T1000 (cell line): ENCODE measurements around the gene LRMDA.

Experiments used
- DNase-seq: peaks from one replicate; lab custom pipeline; 2025; ENCODE audit warnings: mixed read lengths; lab: John Stamatoyannopoulos, UW

The LRMDA gene

DNA sequence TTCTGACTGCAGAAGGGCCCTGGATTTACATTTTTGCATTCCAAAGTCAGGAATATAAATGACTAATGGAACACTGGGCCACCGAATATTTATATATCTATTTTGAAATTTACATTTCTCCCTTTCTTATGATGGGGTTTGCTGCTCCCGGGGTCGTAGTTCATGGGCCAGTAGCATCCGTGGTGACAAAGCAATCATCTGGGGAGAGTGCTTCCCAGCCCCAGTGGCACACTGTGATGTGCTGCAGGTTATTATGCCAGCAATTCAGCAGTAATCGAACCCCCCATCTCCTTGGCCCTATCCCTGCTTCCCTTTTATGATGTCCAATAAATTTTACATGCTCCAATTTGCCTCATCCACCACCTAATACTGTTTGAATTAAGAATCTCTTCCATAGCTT, 837.5 kb downstream of the LRMDA start:
- no peak for DNase-seq

GRCh38 chr10:76270464-76270863, 839.0 kb downstream of the LRMDA start:
- DNase-seq: no peak

DNA sequence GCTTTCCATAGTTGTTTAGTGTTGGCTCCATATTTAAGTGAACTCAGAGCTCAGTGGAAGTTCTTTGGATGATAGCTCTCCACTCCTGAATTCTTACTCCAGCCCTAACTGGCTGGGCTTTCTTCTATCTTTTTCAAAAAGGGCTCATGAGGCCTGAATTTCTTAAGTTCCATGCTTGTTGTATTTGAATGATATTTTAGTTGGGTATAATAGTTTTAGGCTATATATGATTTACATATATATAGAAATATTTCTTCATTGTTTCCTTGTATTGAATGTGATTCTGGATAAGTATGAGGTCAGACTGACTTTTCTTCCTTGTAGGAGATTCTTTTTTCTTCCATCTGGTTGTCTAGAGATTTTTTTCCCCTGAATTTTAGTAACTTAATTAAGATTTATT, 843.5 kb downstream of the LRMDA start:
- no peak for DNase-seq

- DNase-seq: no peak
These were observed 847.5 kb downstream of the LRMDA start for GRCh38 chr10:76278811-76279460.

- DNase-seq: no peak
These were observed 850.2 kb downstream of the LRMDA start for GRCh38 chr10:76281659-76282058.

- no peak for DNase-seq
These were observed 850.9 kb downstream of the LRMDA start for GRCh38 chr10:76282061-76283025.

GRCh38 chr10:76284351-76284750, 852.9 kb downstream of the LRMDA start:
- DNase-seq: no peak

DNA sequence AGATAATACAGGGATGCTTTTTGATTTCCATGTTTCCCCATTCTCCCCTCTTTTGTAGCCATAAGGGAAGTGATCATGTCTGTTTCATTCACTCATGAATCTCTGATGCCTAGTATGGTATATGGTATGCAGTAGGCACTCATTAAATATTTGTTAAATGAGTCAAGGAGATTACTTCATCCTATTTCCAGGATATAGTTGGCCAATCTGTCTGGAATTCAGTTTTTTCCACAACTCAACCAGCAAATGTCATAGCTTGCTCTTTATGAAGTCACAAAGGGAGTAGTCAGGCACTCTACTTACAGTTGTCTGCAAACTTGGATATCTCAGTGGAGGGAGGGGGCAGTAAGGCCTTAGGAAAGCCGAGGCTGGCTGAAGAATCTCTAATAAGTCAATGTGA, 853.6 kb downstream of the LRMDA start:
- no peak for DNase-seq

DNA sequence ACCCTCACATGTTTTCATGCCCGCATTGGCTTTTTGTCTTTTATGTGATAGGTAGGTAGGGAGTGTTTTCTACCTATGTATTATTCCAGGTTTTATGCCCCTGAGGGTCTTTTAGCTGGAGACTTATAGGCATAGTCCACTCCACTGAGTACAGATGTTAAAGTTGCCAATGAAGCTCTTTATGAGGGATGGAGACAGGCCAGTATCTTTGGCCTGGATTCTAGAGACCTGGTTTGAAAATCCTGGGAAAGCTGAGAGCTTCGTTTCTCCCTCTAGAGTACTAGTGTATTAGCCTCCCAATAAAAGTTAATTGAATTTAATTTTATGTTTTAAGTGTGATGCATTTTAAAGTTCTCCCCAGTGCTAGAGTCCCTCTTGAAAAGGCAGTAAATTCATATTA, 854.1 kb downstream of the LRMDA start:
- no peak for DNase-seq

- DNase-seq: no peak
These were observed 855.1 kb downstream of the LRMDA start for GRCh38 chr10:76286536-76286935.

DNA sequence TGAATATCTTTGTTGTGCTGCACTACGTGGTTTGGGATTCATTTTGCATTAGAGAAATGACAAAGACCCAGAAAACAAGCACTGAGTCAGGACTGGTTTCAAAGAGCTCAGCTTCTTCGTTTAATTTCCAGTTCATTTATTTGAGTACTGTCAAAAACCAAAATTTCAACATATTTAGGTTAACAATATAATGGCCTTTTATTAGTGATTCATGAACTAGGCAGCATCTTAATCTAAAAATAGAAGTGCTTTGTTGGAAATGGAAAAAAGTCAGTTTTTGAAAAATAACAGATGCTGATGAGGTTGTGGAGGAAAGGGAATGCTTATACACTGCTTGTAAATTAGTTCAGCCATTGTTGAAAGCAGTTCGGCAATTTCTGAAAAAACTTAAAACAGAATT, 856.4 kb downstream of the LRMDA start:
- no peak for DNase-seq

- no peak for DNase-seq
These were observed 859.8 kb downstream of the LRMDA start for GRCh38 chr10:76291175-76291574.

- DNase-seq: no peak
These were observed 860.5 kb downstream of the LRMDA start for GRCh38 chr10:76291885-76292284.

DNA sequence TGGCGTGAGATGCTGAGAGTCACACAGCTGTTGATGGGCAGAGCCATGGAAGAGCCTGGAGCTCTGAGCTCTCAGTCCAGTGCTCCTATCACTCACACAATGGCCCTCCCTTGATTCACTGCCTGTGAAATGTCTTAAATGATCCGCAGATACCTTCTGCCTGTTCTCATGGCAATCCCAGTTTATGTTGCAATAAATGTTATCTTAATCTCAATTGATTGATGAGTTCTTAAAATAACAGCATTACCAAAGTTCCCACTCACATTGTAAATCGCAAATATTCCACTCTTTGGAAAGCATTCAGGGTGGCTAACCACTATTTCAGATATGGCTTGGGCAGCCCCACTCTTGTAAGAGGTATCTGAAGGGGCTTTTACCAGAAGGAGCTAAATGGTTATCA, 865.5 kb downstream of the LRMDA start:
- DNase-seq: no peak

DNA sequence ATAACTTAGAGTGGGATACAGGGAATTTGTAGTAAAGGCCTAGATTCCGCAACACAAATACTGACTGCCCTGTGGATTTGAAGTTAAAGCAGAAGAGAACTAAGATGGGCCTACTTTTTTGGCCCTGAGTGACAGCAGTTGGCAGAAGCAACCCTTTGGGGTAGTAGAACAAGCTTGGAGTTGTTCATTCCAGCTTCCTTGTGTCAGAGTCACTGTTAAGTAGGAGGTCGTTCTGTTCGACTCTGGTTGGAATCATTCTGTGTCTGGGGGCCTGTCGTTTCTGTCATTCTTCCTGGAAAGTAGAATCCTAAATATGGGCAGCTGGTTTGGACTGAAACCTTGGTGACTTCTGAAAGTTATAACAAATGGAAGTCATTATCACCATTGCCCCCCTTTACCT, 865.9 kb downstream of the LRMDA start:
- no peak for DNase-seq

DNA sequence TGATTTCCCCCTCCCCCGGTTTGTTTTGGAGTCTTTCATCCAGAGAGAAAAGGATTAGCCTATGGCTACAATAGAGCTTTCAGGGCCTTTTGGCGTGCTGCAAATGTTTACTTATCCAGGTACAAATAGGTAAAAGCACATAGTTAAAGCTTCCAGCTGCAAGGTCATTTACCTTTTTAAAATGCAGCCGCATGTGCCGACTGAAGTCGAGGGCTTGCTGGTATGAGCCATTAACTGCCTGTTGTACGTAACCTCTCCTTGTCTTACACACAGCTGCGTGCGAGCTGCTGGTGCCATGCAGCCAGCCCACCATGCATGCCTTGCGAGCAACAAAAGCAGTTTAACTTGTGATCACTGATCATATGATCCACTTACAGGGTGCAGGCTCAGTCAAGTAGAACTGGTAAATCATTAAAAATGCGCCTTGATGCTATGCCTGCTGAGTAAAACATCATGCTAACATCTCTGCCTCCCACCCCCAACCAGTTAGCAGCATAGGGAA, 866.4 kb downstream of the LRMDA start:
- DNase-seq: no peak

- DNase-seq: no peak
These were observed 866.9 kb downstream of the LRMDA start for GRCh38 chr10:76298329-76298728.

- DNase-seq: no peak
These were observed 868.1 kb downstream of the LRMDA start for GRCh38 chr10:76299501-76299900.

- DNase-seq: no peak
These were observed 869.8 kb downstream of the LRMDA start for GRCh38 chr10:76301211-76301610.

GRCh38 chr10:76301950-76302349, 870.5 kb downstream of the LRMDA start:
- no peak for DNase-seq

DNA sequence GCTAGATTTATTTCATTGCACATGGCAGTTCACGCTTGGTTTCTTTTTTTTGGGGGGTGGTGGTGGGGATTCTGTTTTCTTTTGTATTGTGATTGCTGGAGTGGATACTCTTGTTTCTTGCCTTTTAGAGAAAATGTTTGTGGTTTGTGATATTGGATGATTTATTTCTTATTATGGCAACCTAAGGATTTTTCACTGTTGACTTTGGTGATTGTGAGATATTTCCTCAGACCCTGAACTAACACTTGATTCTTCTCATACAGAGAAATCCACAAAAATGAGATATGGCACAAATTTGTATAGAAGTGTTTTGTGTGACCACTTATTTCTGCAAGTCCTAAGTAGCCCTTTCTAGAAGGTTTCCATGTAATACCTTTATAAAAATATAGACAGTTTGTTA, 871.1 kb downstream of the LRMDA start:
- DNase-seq: no peak

- no peak for DNase-seq
These were observed 871.7 kb downstream of the LRMDA start for GRCh38 chr10:76302961-76303630.
